Muscle of back (tissue), 10 donors: ENCODE measurements around the gene BEST3. TPM values are rescaled to one million over a fixed set of nuclear protein-coding genes. Genes with fewer than 3 reads are reported as not detected.

Experiments used
- polyA plus RNA-seq, 10 donors: library from polyadenylated mRNA; unstranded; fragments of 120-200 nt; gene quantifications; one replicate each; pipeline ENCODE4 v1.2.1, GENCODE V29; 2013; ENCODE audit not compliant: insufficient read length in 10 of 10

BEST3 gene
- polyA plus RNA-seq, 10 donors = 32.8 to 112 (median 52.2) TPM

Other genes starting within 250 kb of the BEST3 start
- 10 to 100 TPM; 18.9 to 26.3 (median 22.5) TPM for gene FRS2, start 228.9 kb downstream of the BEST3 start, polyA plus RNA-seq
- gene CCT2, start 113.8 kb downstream of the BEST3 start, polyA plus RNA-seq = 100 to 1,000 TPM; 168 to 209 (median 192) TPM
- gene LRRC10, start 88.4 kb downstream of the BEST3 start, polyA plus RNA-seq = under 1 TPM in 2 of 10 donors, not detected in 8; 0.17 to 0.18 TPM
- 10 to 100 TPM in 4 of 10 donors, 1 to 10 TPM in 6; 7.6 to 17.6 (median 9.8) TPM for gene RAB3IP, start 39.6 kb upstream of the BEST3 start, polyA plus RNA-seq
- gene MYRFL, start 125.9 kb upstream of the BEST3 start, polyA plus RNA-seq = under 1 TPM; 0.15 to 0.69 (median 0.35) TPM